GM12864 (cell line): ENCODE measurements around the gene CRYZ.

Source experiments
- DNase-seq: peaks from one replicate; pipeline ENCODE4 v3.0.0-alpha.2; 2011; ENCODE audit warnings: low read depth
- H3K4me3 ChIP-seq: 2 replicates; pipeline ENCODE4 v1.5.1; 2011; ENCODE audit warnings: mild to moderate bottlenecking, low read depth, low read length, control low read depth
- TF ChIP-seq, protein P1 (sequence below): IDR thresholded peaks from 2 replicates; pipeline ENCODE4 v1.5.1; 2011; ENCODE audit warnings: low read depth, mild to moderate bottlenecking, moderate library complexity, low read length, control low read depth, inconsistent platforms; ENCODE audit errors: missing control alignments

Gene CRYZ

DNA sequence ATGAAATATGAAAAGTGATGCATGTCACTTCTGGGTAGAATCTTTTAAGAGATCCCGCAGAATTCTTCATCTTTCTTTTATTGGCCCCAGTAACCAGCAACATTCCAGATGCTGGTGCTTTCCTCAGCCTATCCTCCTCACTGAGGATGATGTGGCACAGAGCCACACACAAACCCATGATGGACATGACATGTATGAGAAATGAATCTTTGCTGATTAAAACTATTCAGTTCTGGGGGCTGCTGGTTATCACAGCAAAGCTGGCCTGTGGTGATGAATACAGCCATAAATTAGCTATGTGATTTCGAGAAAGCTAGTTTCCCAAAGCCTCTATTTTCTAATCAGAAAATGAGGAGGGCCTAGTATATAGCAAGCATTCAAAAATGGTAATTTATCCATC is 51.0 kb downstream of the CRYZ start:
- DNase-seq: no peak
- TF ChIP-seq, protein P1, sequence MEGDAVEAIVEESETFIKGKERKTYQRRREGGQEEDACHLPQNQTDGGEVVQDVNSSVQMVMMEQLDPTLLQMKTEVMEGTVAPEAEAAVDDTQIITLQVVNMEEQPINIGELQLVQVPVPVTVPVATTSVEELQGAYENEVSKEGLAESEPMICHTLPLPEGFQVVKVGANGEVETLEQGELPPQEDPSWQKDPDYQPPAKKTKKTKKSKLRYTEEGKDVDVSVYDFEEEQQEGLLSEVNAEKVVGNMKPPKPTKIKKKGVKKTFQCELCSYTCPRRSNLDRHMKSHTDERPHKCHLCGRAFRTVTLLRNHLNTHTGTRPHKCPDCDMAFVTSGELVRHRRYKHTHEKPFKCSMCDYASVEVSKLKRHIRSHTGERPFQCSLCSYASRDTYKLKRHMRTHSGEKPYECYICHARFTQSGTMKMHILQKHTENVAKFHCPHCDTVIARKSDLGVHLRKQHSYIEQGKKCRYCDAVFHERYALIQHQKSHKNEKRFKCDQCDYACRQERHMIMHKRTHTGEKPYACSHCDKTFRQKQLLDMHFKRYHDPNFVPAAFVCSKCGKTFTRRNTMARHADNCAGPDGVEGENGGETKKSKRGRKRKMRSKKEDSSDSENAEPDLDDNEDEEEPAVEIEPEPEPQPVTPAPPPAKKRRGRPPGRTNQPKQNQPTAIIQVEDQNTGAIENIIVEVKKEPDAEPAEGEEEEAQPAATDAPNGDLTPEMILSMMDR: no peak
- no peak overlapping the region for H3K4me3 ChIP-seq

DNA sequence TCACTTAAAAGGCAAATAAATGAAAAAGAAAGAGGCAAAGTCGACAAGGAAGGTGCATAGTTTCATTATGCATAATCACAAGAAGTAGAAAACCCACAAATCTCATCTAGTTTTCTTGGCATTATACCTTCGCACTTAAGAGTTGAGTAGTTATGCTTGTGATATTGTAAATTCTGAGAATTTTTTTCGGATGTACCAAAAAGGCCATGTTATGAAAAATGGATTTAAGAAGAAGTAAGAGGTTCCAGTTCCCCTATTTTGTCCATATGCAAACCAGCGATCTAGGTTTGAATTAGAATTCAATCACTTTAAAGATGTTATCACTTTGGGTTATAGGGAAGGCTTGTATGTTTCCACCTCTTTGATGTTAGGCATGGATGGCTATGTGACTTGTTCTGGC is 51.4 kb downstream of the CRYZ start:
- H3K4me3 ChIP-seq: no peak overlapping the region
- TF ChIP-seq, protein P1: no peak
- DNase-seq: peak; percentile 18

DNA sequence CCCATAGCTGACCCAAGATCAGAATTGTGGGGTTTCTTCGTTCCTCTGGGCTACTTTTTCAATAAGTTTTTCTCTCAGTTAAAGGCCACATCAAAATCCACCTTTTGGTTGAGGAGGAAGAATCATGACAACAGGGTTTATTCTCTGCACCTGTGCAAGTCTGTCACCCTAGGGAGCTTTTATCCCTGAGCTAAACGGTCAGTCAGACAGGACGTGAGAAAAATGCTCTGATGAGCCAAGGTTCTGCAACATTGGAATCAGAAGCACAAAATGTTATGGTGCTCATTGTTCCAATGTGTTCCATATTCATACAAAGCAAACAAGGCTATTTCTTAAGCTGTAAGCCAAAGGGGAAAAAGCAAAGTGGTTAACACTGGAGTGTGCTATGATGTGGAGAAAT is 51.8 kb downstream of the CRYZ start:
- no peak for DNase-seq
- TF ChIP-seq, protein P1: no peak

DNA sequence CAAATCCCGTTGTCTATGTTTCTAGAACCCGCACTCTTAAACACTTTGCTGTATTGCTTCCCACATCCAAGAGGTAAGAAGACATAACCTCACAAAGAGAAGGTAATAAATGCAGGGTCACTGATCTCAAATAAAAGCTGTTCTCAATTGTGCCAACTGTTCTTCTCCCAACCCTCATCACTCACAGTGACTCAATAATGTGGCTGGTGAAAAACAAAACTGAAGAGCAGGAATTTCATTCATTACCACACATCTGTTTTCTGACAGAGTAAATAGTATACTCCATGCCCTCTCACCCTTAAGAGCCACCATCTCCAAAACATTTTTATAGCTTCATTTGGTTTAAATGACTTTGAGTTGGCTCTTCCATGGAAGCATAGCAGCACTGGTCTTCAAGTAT is 53.0 kb downstream of the CRYZ start:
- TF ChIP-seq, protein P1: no peak
- no peak for DNase-seq
- H3K4me3 ChIP-seq: no peak overlapping the region

More for the DNA sequence above, 51.8 kb downstream of the CRYZ start:
- no peak overlapping the region for H3K4me3 ChIP-seq

DNA sequence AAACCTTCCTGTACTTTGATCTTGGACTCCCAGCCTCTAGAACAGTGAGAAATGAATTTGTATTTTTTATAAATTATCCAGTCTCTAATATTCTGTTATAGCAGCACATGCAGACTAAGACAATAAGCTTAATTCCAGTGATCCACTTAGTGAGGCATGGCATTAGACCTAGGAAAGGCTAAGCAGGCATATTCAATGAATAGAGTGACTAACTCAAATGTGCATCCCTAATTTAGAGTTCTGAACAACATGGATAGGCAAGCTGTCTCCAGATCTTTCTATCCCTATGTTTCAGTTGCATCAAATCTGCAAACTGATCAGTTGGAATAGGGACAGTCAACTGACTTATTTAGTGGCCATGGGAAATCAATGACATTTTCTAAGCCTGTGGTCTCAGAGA is 54.9 kb downstream of the CRYZ start:
- DNase-seq: no peak
- no peak overlapping the region for H3K4me3 ChIP-seq
- TF ChIP-seq, protein P1: no peak

DNA sequence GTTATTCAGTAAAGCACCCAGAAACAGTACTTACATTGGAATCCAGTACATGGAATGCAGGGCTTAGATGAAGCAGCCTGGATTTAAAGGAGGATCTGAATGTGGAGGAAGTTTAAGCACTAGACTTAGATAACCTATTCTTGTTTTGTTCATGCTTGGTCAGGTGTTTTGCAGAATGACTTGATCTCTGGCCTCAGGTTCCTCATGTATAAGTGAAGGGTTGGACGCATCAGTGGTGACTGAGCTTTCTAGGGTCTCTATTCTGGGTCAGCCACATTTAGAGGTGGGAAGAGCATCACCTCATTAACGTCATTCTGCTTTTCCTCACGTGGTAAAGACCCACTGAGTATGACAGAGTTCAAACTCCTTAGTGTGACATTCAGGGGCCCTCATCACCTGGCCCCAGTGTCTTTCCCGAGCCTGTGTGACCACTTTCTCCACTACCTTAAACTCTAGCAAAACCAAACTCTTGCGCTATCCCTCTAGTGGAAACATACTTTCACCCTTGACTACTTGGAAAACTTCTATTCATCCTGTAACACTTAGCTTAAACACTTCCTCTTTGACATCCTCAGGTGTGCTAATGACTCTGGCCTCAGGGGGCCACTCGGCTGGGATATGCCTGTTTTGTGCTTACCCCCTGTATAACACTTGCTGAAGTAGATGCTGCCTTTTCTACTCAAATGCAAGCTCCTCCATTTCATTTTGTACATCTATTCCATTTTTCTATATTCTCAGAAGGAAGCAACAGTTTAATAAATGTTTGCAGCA is 58.4 kb downstream of the CRYZ start:
- TF ChIP-seq, protein P1: peak; percentile 16
- no peak overlapping the region for H3K4me3 ChIP-seq
- DNase-seq: no peak
